Skeletal muscle satellite cell (primary cell): ENCODE data around the gene KLHL5.
A peak's percentile ranks its signal among the peaks of the same experiment; 100 is the strongest.
"Not testable (repeated sequence)": the region's sequence is repeated elsewhere in the genome, so short reads cannot be mapped to it uniquely, and the experiment has no call there.

Source experiments
- H3K27me3 ChIP-seq: 2 replicates; pipeline ENCODE4 v1.7.0; 2013; ENCODE audit warnings: low read length; ENCODE audit not compliant: control insufficient read depth, insufficient read depth
- H3K36me3 ChIP-seq: 2 replicates; pipeline ENCODE4 v1.7.0; 2013; ENCODE audit warnings: mild to moderate bottlenecking, control low read depth, low read length; ENCODE audit not compliant: insufficient read depth
- H3K4me1 ChIP-seq: 2 replicates; pipeline ENCODE4 v1.7.0; 2013; ENCODE audit warnings: low read length; ENCODE audit not compliant: control insufficient read depth, insufficient read depth
- H3K4me2 ChIP-seq: 2 replicates; pipeline ENCODE4 v1.7.0; 2013; ENCODE audit warnings: mild to moderate bottlenecking, low read length
- H3K4me3 ChIP-seq: 2 replicates; pipeline ENCODE4 v1.7.0; 2013; ENCODE audit warnings: low read length
- H3K9ac ChIP-seq: 2 replicates; pipeline ENCODE4 v1.7.0; 2013; ENCODE audit warnings: mild to moderate bottlenecking, low read depth, low read length, moderate library complexity
- H3K9me3 ChIP-seq: replicated peaks from 2 replicates; pipeline ENCODE4 v1.7.0; 2013; ENCODE audit warnings: mild to moderate bottlenecking, control low read depth, low read length

Gene KLHL5

DNA sequence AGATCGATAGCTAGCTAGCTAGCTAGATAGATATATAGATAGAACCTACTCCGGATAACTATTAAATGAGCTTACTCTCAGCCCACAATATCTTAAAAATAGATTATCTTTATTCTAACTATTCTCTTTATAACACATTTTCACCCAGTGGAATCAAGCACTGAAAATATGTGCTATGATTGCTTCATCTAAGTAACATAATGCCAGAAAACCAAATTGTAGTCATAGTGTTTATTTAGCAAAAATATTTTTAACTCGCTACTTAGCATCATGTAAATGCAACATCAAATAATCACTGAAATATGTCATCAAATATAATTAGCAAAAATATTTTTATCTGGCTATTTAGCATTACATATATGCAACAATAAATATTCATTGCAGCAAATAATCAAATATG lies 31.3 kb upstream of the KLHL5 start:
- Histone ChIP-seq H3K4me2 (peak overlapping the region; percentile 42), H3K4me3 (peak overlapping the region; percentile 9), H3K27me3 (no peaks in the 10 kb centered on the region), H3K9me3 (no peaks in the 10 kb centered on the region), H3K9ac (peak overlapping the region; percentile 17), H3K4me1 (peaks cover 36% of the 10 kb centered on the region), H3K36me3 (no peaks in the 10 kb centered on the region)

DNA sequence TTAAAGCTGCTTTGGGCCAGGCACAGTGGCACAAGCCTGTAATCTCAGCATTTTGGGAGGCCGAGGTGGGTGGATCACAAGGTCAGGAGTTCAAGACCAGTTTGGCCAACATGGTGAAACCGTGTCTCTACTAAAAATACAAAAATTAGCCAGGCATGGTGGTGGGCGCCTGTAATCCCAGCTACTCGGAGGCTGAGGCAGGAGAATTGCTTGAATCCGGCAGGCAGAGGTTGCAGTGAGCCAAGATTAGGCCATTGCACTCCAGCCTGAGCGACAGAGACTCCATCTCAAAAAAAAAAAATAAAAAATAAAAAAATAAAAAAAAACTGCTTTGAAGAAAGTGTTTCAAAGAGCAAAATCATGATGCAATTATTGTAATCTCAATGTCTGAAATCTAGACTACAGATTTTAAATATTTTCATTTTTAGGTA lies 30.4 kb upstream of the KLHL5 start:
- not testable (repeated sequence) for H3K36me3 ChIP-seq, H3K9me3 ChIP-seq, H3K27me3 ChIP-seq
- Histone ChIP-seq H3K9ac (peak overlapping the region; percentile 50), H3K4me2 (peak overlapping the region; percentile 59), H3K4me3 (peak overlapping the region; percentile 27), H3K4me1 (peaks cover 40% of the 10 kb centered on the region)

DNA sequence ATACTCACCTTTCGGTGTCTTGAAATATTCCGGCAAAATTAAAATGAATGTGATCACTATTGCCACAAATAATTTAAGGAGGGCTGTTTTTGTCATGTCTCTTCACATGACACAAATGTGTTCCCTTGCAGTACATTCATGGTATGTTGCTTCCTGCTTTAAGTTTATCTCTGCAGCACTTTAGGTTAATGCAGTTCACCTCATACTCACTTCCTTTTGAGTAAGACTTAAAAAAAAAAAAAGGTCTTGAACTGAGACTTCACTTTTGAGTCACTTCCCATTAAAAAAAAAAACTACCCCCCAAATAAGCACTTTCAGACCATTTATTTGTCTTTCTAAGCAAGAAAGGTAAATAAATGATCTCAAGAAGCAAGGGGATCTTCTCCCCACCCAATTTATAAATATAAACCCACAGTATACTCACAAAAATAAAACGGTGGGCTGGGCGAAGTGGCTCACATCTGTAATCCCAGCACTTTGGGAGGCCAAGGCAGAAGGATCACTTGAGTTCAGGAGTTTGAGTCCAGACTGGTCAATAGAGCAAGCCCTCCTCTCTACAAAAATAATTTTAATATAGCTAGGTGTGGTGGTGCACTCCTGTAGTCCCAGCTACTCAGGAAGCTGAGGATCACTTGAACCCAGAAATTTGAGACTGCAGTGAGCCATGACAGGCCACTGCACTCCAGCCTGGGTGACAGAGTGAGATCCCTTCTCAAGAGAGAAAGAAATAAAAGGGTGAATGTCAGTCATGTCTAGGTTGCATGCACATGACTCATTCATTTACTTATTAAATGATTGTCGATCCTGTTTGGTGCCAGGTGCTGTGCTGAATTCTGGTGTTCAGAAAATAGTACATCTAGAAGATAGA lies 29.6 kb upstream of the KLHL5 start, which contains the start of gene TMEM156:
Gene TMEM156, minus strand, starts transcription at position 192 of the 868 bp plus-strand sequence. Its CDS starts 96 bp downstream, at position 96.
- H3K9ac ChIP-seq, result peak within 1 kb of the TSS; percentile 50
- H3K36me3 ChIP-seq, result no peaks in the 10 kb centered on the region
- no peaks in the 10 kb centered on the region for H3K9me3 ChIP-seq
- H3K4me1 ChIP-seq, result peaks cover 49% of the 10 kb centered on the region
- H3K4me3 ChIP-seq, result peak within 1 kb of the TSS; percentile 27
- no peaks in the 10 kb centered on the region for H3K27me3 ChIP-seq
- H3K4me2 ChIP-seq, result peak within 1 kb of the TSS; percentile 59

GRCh38 chr4:39036172-39036571 lies 25.9 kb upstream of the KLHL5 start:
- no peak overlapping the region for H3K4me3 ChIP-seq
- H3K4me1 ChIP-seq, result peaks cover 50% of the 10 kb centered on the region
- no peaks in the 10 kb centered on the region for H3K9me3 ChIP-seq
- H3K27me3 ChIP-seq, result no peaks in the 10 kb centered on the region
- H3K36me3 ChIP-seq, result no peaks in the 10 kb centered on the region
- H3K9ac ChIP-seq, result peak overlapping the region; percentile 39
- peak overlapping the region; percentile 43 for H3K4me2 ChIP-seq

- H3K4me1 ChIP-seq, result peaks cover 40% of the 10 kb centered on the region
- H3K9me3 ChIP-seq, result no peaks in the 10 kb centered on the region
- H3K36me3 ChIP-seq, result no peaks in the 10 kb centered on the region
- H3K4me2 ChIP-seq, result peak overlapping the region; percentile 19
- H3K9ac ChIP-seq, result peak overlapping the region; percentile 41
- H3K4me3 ChIP-seq, result no peak overlapping the region
- no peaks in the 10 kb centered on the region for H3K27me3 ChIP-seq
Measured at GRCh38 chr4:39037491-39037825, 24.6 kb upstream of the KLHL5 start.

DNA sequence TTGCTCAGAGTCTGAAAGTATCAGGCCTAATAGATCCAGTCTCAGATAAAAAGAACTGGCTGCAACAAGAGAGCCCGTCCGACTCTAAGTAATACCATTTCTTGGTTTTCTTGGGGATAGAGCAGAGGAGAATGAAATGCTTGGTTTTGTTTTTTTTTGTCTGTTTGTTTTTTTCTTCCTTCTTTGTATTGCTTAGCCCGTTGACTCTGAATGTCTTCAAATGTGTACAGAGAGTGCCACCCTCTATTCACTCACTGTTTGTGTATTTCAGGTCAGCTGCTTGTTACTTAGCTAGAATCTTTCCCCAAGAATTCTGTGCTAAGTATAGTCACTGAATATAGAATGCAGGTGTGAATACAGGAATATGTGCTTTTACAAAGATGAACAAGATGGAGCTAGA lies 24.1 kb upstream of the KLHL5 start:
- H3K27me3 ChIP-seq, result no peaks in the 10 kb centered on the region
- no peak overlapping the region for H3K4me3 ChIP-seq
- no peaks in the 10 kb centered on the region for H3K9me3 ChIP-seq
- H3K4me1 ChIP-seq, result peaks cover 38% of the 10 kb centered on the region
- peak overlapping the region; percentile 1 for H3K9ac ChIP-seq
- H3K36me3 ChIP-seq, result no peaks in the 10 kb centered on the region
- peak overlapping the region; percentile 19 for H3K4me2 ChIP-seq

DNA sequence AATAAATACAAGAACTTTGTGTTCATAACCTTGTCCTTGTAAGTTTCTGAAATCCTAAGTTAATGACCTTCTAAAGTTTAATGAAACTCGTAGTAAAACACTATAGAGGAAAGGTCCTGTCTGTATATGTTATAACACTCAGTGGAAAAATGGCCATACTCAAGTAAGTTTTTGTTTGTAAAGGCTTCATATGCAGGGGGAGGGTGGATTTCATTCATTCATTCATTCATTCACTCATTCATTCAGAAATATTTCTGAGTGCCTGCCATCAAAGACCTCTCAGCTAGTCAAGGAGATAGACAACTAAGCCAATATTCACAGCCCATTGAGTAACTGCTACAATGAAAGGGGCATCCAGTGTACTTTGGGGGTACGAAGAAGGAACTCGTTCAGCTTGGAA lies 22.9 kb upstream of the KLHL5 start:
- Histone ChIP-seq H3K4me3 (no peak overlapping the region), H3K9ac (no peak overlapping the region), H3K9me3 (no peaks in the 10 kb centered on the region), H3K4me2 (no peak overlapping the region), H3K27me3 (no peaks in the 10 kb centered on the region), H3K4me1 (peaks cover 46% of the 10 kb centered on the region), H3K36me3 (no peaks in the 10 kb centered on the region)

- no peaks in the 10 kb centered on the region for H3K36me3 ChIP-seq
- no peaks in the 10 kb centered on the region for H3K27me3 ChIP-seq
- peaks cover 38% of the 10 kb centered on the region for H3K4me1 ChIP-seq
- no peak overlapping the region for H3K9ac ChIP-seq
- no peak overlapping the region for H3K4me3 ChIP-seq
- H3K4me2 ChIP-seq, result no peak overlapping the region
- H3K9me3 ChIP-seq, result no peaks in the 10 kb centered on the region
Measured at GRCh38 chr4:39042366-39042765, 19.7 kb upstream of the KLHL5 start.

DNA sequence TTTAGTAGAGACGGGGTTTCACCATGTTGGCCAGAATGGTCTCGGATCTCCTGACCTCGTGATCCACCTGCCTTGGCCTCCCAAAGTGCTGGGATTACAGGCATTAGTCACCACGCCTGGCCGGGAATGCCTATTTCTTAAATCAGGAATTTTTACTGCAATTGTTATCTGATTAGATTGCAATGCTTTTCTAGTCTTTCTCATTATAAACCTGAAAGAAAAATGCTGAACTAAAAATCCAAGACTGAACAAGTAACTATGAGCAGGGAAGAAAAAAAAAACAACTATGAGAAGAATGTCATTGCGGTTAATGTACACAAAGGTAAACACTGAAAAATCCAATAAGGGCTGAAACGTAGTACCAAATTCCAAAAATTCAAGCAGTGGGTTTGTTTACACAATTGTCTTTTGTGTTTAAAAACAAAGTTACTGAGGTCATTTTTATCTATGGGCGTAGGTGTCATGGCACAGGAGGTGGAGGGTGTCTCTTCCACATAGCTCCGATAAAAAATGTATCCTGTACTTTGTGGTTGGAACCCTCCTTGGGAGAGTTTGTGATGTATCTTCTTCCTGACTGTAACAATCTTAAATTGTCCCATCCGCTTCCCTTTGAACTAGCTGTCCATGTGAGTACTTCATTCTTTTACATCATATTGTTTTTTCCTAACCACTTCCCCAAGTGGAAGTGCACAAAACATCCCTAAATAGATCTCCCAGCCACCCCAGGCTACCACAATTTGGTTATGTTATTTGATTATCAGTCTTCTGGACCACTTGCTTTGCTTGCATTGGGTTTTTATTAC lies 18.8 kb upstream of the KLHL5 start:
- peak overlapping the region; percentile 75 for H3K4me3 ChIP-seq
- peak overlapping the region; percentile 82 for H3K9ac ChIP-seq
- no peaks in the 10 kb centered on the region for H3K9me3 ChIP-seq

DNA sequence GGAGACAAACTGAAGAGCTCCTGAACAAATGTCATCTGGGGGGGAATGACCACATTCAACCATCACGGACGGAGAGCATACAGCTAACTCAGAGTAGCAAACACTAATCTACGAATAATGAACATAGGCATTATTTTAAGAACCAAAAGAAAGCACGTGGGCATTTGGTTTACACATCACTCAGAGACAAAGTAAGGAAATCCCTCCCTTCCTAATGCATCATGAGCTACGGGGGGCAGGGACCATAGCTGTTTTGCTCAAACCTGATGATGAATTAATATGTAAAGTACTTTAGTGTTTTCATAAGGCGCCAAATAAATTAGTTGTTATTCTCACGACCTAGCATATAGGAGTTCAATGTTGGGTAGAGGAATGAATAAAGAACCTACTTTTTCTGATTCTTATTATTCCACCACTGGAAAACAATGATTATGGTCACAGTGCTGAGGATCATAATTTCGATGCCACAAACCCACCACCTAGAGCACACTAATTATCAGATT lies 18.1 kb upstream of the KLHL5 start:
- peak overlapping the region; percentile 82 for H3K9ac ChIP-seq
- H3K4me3 ChIP-seq, result peak overlapping the region; percentile 75
- H3K36me3 ChIP-seq, result no peaks in the 10 kb centered on the region
- H3K4me2 ChIP-seq, result peak overlapping the region; percentile 88
- H3K9me3 ChIP-seq, result no peaks in the 10 kb centered on the region
- no peaks in the 10 kb centered on the region for H3K27me3 ChIP-seq
- H3K4me1 ChIP-seq, result peaks cover 36% of the 10 kb centered on the region

More for the DNA sequence above, 18.8 kb upstream of the KLHL5 start:
- H3K36me3 ChIP-seq, result no peaks in the 10 kb centered on the region
- H3K27me3 ChIP-seq, result no peaks in the 10 kb centered on the region
- peaks cover 38% of the 10 kb centered on the region for H3K4me1 ChIP-seq
- H3K4me2 ChIP-seq, result peak overlapping the region; percentile 88

DNA sequence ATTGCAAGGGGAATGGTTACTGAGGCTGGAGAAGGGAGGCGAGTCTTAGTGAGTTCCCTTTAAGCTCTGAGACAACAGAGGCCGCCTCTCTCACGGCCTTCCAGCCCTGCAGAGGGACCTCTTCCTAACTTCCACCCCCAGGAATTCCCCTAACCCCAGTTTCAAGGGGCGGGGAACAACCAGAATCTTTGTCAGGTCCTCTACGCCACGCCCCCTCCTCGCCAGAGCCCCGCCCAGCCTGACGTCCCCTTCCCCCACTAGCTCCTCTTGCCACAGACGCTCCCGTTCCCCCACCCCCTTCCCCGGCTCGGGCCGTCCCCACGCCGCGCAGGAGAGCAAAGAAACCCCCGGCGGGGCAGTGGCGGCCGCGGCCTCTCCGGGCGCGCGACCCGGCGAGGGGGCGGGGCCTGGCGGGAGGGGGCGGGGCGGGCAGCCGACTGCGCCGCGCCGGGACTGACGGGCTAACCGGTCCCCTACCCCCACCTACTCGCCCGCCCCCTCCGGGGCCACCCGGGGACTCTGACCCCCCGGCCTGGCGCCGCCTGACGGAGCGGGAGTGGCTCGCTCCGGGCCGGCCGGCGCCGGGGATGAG lies 17.6 kb upstream of the KLHL5 start:
- peak overlapping the region; percentile 87 for H3K9ac ChIP-seq
- H3K9me3 ChIP-seq, result no peaks in the 10 kb centered on the region
- H3K4me2 ChIP-seq, result peak overlapping the region; percentile 88
- peak overlapping the region; percentile 75 for H3K4me3 ChIP-seq
- no peaks in the 10 kb centered on the region for H3K27me3 ChIP-seq
- H3K36me3 ChIP-seq, result no peaks in the 10 kb centered on the region
- peaks cover 36% of the 10 kb centered on the region for H3K4me1 ChIP-seq
